ENCODE data around the gene PTCH1. TPM values are rescaled to one million over a fixed set of nuclear protein-coding genes. Genes with fewer than 3 reads are reported as not detected.
A peak's percentile ranks its signal among the peaks of the same experiment; 100 is the strongest.

Gene PTCH1
- total and polyA plus RNA-seq, 10 of the 15 experiments (the other 5 are each of a cell fraction or from before 2014, with no cell fraction given), result 0.16 to 6.1 (median 2.6) TPM

GRCh38 chr9:95462249-95463147 is 54.3 kb downstream of the PTCH1 start (continued):
- TF ChIP-seq GATAD2B (conservative IDR thresholded peaks at IDR 0.05; ENCODE audit: low read depth) (peak; percentile 67), CREB1 (IDR thresholded peaks at IDR 0.05; ENCODE audit: low read depth) (peak; percentile 62; the same call in 1 of the 2 replicates), MYC (IDR thresholded peaks at IDR 0.05; ENCODE audit: insufficient read depth, insufficient read length, insufficient replicate concordance, low read length, severe bottlenecking) (no peak), NR2C2 (IDR thresholded peaks at IDR 0.05; ENCODE audit: borderline replicate concordance, control insufficient read depth, insufficient read length, low read depth) (no peak), KAT2A (conservative IDR thresholded peaks at IDR 0.05; ENCODE audit: control insufficient read depth, low read depth, low read length) (no peak), E2F4 (IDR thresholded peaks at IDR 0.05; ENCODE audit: low read depth, low read length) (no peak), MEF2B (IDR thresholded peaks at IDR 0.05; ENCODE audit: partially characterized antibody, poor library complexity, severe bottlenecking) (peak; percentile 86), MEF2A (IDR thresholded peaks at IDR 0.05; ENCODE audit: insufficient read depth, low read depth, low read length) (peak; percentile 97), REST (IDR thresholded peaks at IDR 0.05; ENCODE audit: low read depth, low read length) (0 out of 2 replicates have a peak, but pooled peaks have one; percentile 29), SRF (IDR thresholded peaks at IDR 0.05; ENCODE audit: low read depth in 2 of 2, low read length in 2 of 2) (no peak), USF2 (IDR thresholded peaks at IDR 0.05; ENCODE audit: borderline replicate concordance, low read depth, low read length) (no peak), ZZZ3 (IDR thresholded peaks at IDR 0.05; ENCODE audit: control insufficient read depth, insufficient read length, low read depth) (no peak), ZNF384 (IDR thresholded peaks at IDR 0.05; ENCODE audit: borderline replicate concordance, low read depth, low read length) (no peak), TBL1XR1 (IDR thresholded peaks at IDR 0.05; ENCODE audit: low read depth, low read length) (peak; percentile 100), MYB (IDR thresholded peaks at IDR 0.05; ENCODE audit: borderline replicate concordance, low read depth, low read length) (no peak; the same call in 1 of the 2 replicates), SKIL (IDR thresholded peaks at IDR 0.05; ENCODE audit: low read depth, poor library complexity, severe bottlenecking) (peak; percentile 69), MLLT1 (IDR thresholded peaks at IDR 0.05) (peak; percentile 90; the same call in 1 of the 2 replicates), RBBP5 (conservative IDR thresholded peaks at IDR 0.05) (no peak), KLF5 (IDR thresholded peaks at IDR 0.05; ENCODE audit: partially characterized antibody) (peak; percentile 19)

Measured in GM12878 (cell line).